Endodermal cell (in vitro differentiated cells): ENCODE data around the gene TADA1. TPM values are rescaled to one million over a fixed set of nuclear protein-coding genes. Genes with fewer than 3 reads are reported as not detected.

Source experiments
- DNase-seq: peaks from one replicate; pipeline ENCODE4 v3.0.0-alpha.2; 2017
- H3K27ac ChIP-seq: 2 replicates; pipeline ENCODE4 v1.5.1; 2013; ENCODE audit warnings: mild to moderate bottlenecking, low read depth, low read length, moderate library complexity
- H3K27me3 ChIP-seq: 2 replicates; pipeline ENCODE4 v1.6.1; 2013; ENCODE audit warnings: mild to moderate bottlenecking, low read length, moderate library complexity; ENCODE audit not compliant: insufficient read depth, control insufficient read depth, poor library complexity, severe bottlenecking
- H3K36me3 ChIP-seq: 2 replicates; pipeline ENCODE4 v1.7.0; 2013; ENCODE audit warnings: mild to moderate bottlenecking, low read length, moderate library complexity; ENCODE audit not compliant: control insufficient read depth, insufficient read depth
- H3K4me1 ChIP-seq: one replicate; pipeline ENCODE4 v1.7.0; 2013; ENCODE audit warnings: low read length; ENCODE audit not compliant: control insufficient read depth, insufficient read depth
- H3K4me3 ChIP-seq: 2 replicates; pipeline ENCODE4 v1.5.1; 2013; ENCODE audit warnings: mild to moderate bottlenecking, low read length, moderate library complexity
- H3K9ac ChIP-seq: 2 replicates; pipeline ENCODE4 v1.6.1; 2013; ENCODE audit warnings: mild to moderate bottlenecking, low read length, moderate library complexity; ENCODE audit not compliant: poor library complexity, severe bottlenecking; ENCODE audit errors: extremely low read depth
- H3K9me3 ChIP-seq: 2 replicates; pipeline ENCODE4 v1.6.1; 2013; ENCODE audit warnings: mild to moderate bottlenecking, low read length, moderate library complexity; ENCODE audit not compliant: control insufficient read depth
- H3K27ac Mint-ChIP-seq: 2 replicates; pipeline ENCODE4 v1.8.0; 2020; ENCODE audit warnings: mixed read lengths
- H3K27me3 Mint-ChIP-seq: 2 replicates; pipeline ENCODE4 v1.8.0; 2021; ENCODE audit warnings: mild to moderate bottlenecking, mixed read lengths; ENCODE audit not compliant: insufficient read depth
- H3K36me3 Mint-ChIP-seq: 2 replicates; pipeline ENCODE4 v1.8.0; 2020; ENCODE audit warnings: low read depth, mixed read lengths
- H3K4me1 Mint-ChIP-seq: 2 replicates; pipeline ENCODE4 v1.8.0; 2020; ENCODE audit warnings: mixed read lengths
- H3K4me3 Mint-ChIP-seq: 2 replicates; pipeline ENCODE4 v1.8.0; 2020; ENCODE audit warnings: mild to moderate bottlenecking, moderate library complexity, mixed read lengths
- H3K9me3 Mint-ChIP-seq: 2 replicates; pipeline ENCODE4 v1.8.0; 2020; ENCODE audit warnings: mild to moderate bottlenecking, mixed read lengths
- WGBS, 2 experiments: methylation state at CpG; one replicate each; pipeline versions ENCODE4 v1.1.5 to v1.1.7; 2013; ENCODE audit warnings: missing lambda C conversion rate in 2 of 2, mixed read lengths in 1 of 2; ENCODE audit not compliant: insufficient coverage in 1 of 2, insufficient read length in 1 of 2; 5-methylcytosine and 5-hydroxymethylcytosine counted together
- total RNA-seq, 2 donors: library from RNA; stranded (reverse); fragmentation: NEBNext Ultra II Directional in 1 of 2; extraction: Animal tissue kit (Norgen Biotek cat#: 25700) in 1 of 2; gene quantifications; 2 replicates in 1 of 2; 3 replicates in 1 of 2; pipeline ENCODE4 v1.2.1, GENCODE V29; 2021
- TF ChIP-seq, protein P1 (sequence below): fragments of 200-600 bp; sonication (generic); conservative IDR thresholded peaks from 2 replicates; pipeline ENCODE4 v1.5.0; 2021; ENCODE audit warnings: antibody characterized with exemption, mild to moderate bottlenecking

The TADA1 gene
- total RNA-seq, 2 donors from 2014 or later, result 18.4 to 19.9 TPM

DNA sequence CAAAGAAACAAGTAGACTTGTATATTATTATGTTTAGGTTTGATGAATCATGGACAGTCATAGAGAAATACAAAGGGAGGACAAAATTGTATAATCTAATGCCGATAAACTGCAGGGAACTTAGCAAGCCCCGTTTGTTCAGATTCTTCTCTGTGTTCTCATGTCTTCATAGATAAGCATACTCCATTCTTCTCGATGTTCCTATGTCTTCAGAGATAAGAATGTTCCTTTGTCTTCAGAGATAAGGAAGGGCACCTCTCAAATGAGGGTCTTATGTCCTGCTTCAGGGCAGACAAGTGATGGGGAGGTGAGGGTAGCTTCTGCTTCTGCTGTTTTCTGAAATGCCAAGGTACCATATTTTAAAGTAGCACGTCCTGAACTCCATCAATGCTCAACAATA, 19.7 kb upstream of the TADA1 start:
- H3K4me3 ChIP-seq, result no peak overlapping the region
- H3K27ac ChIP-seq, result no peak overlapping the region
- H3K9ac ChIP-seq, result no peak overlapping the region
- DNase-seq, result no peak
- H3K27me3 Mint-ChIP-seq, result peaks cover 15% of the 10 kb centered on the region
- H3K27ac Mint-ChIP-seq, result no peak overlapping the region
- no peaks in the 10 kb centered on the region for H3K36me3 ChIP-seq
- H3K4me3 Mint-ChIP-seq, result no peak overlapping the region
- peaks cover 21% of the 10 kb centered on the region for H3K9me3 Mint-ChIP-seq
- H3K36me3 Mint-ChIP-seq, result no peaks in the 10 kb centered on the region
- H3K4me1 Mint-ChIP-seq, result peaks cover 4% of the 10 kb centered on the region
- no peaks in the 10 kb centered on the region for H3K4me1 ChIP-seq
- TF ChIP-seq, protein P1, sequence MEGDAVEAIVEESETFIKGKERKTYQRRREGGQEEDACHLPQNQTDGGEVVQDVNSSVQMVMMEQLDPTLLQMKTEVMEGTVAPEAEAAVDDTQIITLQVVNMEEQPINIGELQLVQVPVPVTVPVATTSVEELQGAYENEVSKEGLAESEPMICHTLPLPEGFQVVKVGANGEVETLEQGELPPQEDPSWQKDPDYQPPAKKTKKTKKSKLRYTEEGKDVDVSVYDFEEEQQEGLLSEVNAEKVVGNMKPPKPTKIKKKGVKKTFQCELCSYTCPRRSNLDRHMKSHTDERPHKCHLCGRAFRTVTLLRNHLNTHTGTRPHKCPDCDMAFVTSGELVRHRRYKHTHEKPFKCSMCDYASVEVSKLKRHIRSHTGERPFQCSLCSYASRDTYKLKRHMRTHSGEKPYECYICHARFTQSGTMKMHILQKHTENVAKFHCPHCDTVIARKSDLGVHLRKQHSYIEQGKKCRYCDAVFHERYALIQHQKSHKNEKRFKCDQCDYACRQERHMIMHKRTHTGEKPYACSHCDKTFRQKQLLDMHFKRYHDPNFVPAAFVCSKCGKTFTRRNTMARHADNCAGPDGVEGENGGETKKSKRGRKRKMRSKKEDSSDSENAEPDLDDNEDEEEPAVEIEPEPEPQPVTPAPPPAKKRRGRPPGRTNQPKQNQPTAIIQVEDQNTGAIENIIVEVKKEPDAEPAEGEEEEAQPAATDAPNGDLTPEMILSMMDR, result no peak
- no peaks in the 10 kb centered on the region for H3K27me3 ChIP-seq
- WGBS, 2 experiments, result 71 to 88% methylated on average over 1 to 4 of the region's 4 CpGs
- H3K9me3 ChIP-seq, result peaks cover 18% of the 10 kb centered on the region

DNA sequence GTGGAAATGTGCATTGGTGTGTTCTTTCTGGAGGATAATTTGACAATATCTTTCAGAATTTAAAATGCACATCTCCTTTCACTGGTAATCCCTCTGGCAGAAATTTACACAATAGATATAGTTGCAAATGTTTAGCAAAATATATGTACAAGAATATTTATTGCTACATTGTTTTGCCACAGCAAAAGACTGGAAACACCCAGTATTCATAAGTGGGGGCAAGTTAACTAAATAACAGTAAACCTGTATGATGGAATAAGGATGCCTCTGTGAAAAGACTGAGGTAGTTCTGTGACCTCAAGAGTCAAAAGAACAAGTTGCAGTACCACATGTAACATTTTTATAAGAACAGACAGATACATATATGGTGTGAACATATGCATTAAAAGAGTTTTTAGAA, 13.7 kb upstream of the TADA1 start:
- peaks cover 28% of the 10 kb centered on the region for H3K27me3 Mint-ChIP-seq
- H3K4me3 Mint-ChIP-seq, result no peak overlapping the region
- Histone ChIP-seq H3K27ac (no peak overlapping the region), H3K9ac (no peak overlapping the region), H3K36me3 (no peaks in the 10 kb centered on the region), H3K9me3 (no peaks in the 10 kb centered on the region), H3K27me3 (peaks cover 21% of the 10 kb centered on the region), H3K4me3 (no peak overlapping the region), H3K4me1 (no peaks in the 10 kb centered on the region)
- H3K9me3 Mint-ChIP-seq, result no peaks in the 10 kb centered on the region
- TF ChIP-seq, protein P1, result no peak
- H3K4me1 Mint-ChIP-seq, result no peaks in the 10 kb centered on the region
- no peaks in the 10 kb centered on the region for H3K36me3 Mint-ChIP-seq
- H3K27ac Mint-ChIP-seq, result no peak overlapping the region
- DNase-seq, result no peak

DNA sequence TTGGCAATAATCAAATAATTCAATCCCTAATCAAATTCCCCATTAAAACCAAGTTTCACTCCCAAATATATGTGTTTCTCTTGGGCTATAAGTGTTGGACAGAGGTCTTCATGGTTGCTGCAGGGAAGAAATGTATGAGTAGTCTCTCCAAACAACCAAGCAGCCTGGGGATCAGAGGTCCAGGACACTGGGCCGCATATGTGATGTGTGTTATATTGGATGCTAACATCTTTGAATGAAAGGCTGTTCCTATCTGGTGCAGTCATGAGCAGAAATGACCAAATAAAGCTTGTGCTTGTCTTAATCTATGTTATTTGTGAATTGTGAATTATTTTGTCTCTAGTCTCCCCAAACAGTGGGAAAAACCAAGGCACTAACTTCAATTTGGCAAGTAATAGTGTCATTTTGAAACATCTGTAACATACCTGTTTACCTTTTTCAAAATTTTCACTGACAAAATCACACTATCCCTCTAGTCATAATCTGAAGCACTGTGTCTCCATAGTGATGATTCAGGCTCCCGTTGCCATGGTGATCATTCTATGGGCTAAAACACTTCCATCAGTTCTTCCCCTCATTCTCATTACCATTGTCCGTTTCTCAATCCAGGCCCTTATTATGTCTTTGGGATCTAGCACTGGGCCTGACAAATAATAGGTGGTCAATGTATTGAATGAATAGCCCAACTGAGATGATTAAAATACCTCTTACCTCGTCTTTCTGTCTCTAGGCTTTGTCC, 12.5 kb upstream of the TADA1 start:
- TF ChIP-seq, protein P1, result no peak
- Mint-ChIP-seq H3K4me3 (no peak overlapping the region), H3K9me3 (no peaks in the 10 kb centered on the region), H3K4me1 (peaks cover 6% of the 10 kb centered on the region), H3K27me3 (peaks cover 36% of the 10 kb centered on the region), H3K27ac (no peak overlapping the region), H3K36me3 (no peaks in the 10 kb centered on the region)
- Histone ChIP-seq H3K4me3 (no peak overlapping the region), H3K4me1 (no peaks in the 10 kb centered on the region), H3K9ac (no peak overlapping the region), H3K36me3 (no peaks in the 10 kb centered on the region), H3K27ac (peak overlapping the region; percentile 66), H3K27me3 (peaks cover 32% of the 10 kb centered on the region), H3K9me3 (no peaks in the 10 kb centered on the region)
- DNase-seq, result no peak
- WGBS, 2 experiments, result 81 to 93% methylated on average over 2 to 4 of the region's 4 CpGs
